Measurements from ENCODE around the gene SPCS3.
A peak's percentile ranks its signal among the peaks of the same experiment; 100 is the strongest.

Gene SPCS3

GRCh38 chr4:176360446-176360845 lies 40.7 kb downstream of the SPCS3 start:
- Histone ChIP-seq H3K4me1 (ENCODE audit: control insufficient read depth in 1 of 2, insufficient read depth in 2 of 2, low read length in 2 of 2) (no peaks in the 10 kb centered on the region), H3K27me3 (ENCODE audit: control insufficient read depth in 1 of 2, insufficient read depth in 2 of 2, low read length in 2 of 2) (no peaks in the 10 kb centered on the region), H3K9me3 (ENCODE audit: control insufficient read depth in 1 of 2, low read length in 2 of 2) (no peaks in the 10 kb centered on the region), H3K9ac (ENCODE audit: low read depth in 1 of 2, low read length in 2 of 2) (no peak overlapping the region), H3K27ac (ENCODE audit: low read depth, low read length) (no peak overlapping the region), H3K36me3 (ENCODE audit: control insufficient read depth in 1 of 2, insufficient read depth in 2 of 2, low read length in 2 of 2) (no peaks in the 10 kb centered on the region), H3K4me3 (ENCODE audit: low read depth in 1 of 2, low read length in 2 of 2) (no peak overlapping the region)

- Histone ChIP-seq H3K4me1 (ENCODE audit: control insufficient read depth in 1 of 2, insufficient read depth in 2 of 2, low read length in 2 of 2) (no peaks in the 10 kb centered on the region), H3K9me3 (ENCODE audit: control insufficient read depth in 1 of 2, low read length in 2 of 2) (peaks cover 0 to 2% of the 10 kb centered on the region in 2 donors)
Observed at GRCh38 chr4:176363072-176363471, 43.3 kb downstream of the SPCS3 start.

GRCh38 chr4:176367771-176368465 lies 48.2 kb downstream of the SPCS3 start:
- H3K36me3 ChIP-seq (ENCODE audit: control insufficient read depth in 1 of 2, insufficient read depth in 2 of 2, low read length in 2 of 2) = no peaks in the 10 kb centered on the region
- H3K27me3 ChIP-seq (ENCODE audit: control insufficient read depth in 1 of 2, insufficient read depth in 2 of 2, low read length in 2 of 2) = no peaks in the 10 kb centered on the region
- H3K4me3 ChIP-seq (ENCODE audit: low read depth in 1 of 2, low read length in 2 of 2) = no peak overlapping the region
- no peaks in the 10 kb centered on the region for H3K4me1 ChIP-seq (ENCODE audit: control insufficient read depth in 1 of 2, insufficient read depth in 2 of 2, low read length in 2 of 2)
- no peak overlapping the region for H3K9ac ChIP-seq (ENCODE audit: low read depth in 1 of 2, low read length in 2 of 2)
- no peak overlapping the region for H3K27ac ChIP-seq (ENCODE audit: low read depth, low read length)
- peaks cover 0 to 2% of the 10 kb centered on the region in 2 donors for H3K9me3 ChIP-seq (ENCODE audit: control insufficient read depth in 1 of 2, low read length in 2 of 2)

More at GRCh38 chr4:176363072-176363471, 43.3 kb downstream of the SPCS3 start:
- H3K4me3 ChIP-seq (ENCODE audit: low read depth in 1 of 2, low read length in 2 of 2) = no peak overlapping the region
- no peak overlapping the region for H3K9ac ChIP-seq (ENCODE audit: low read depth in 1 of 2, low read length in 2 of 2)
- H3K27me3 ChIP-seq (ENCODE audit: control insufficient read depth in 1 of 2, insufficient read depth in 2 of 2, low read length in 2 of 2) = no peaks in the 10 kb centered on the region
- no peak overlapping the region for H3K27ac ChIP-seq (ENCODE audit: low read depth, low read length)
- H3K36me3 ChIP-seq (ENCODE audit: control insufficient read depth in 1 of 2, insufficient read depth in 2 of 2, low read length in 2 of 2) = no peaks in the 10 kb centered on the region

- no peaks in the 10 kb centered on the region for H3K27me3 ChIP-seq (ENCODE audit: control insufficient read depth in 1 of 2, insufficient read depth in 2 of 2, low read length in 2 of 2)
- H3K4me3 ChIP-seq (ENCODE audit: low read depth in 1 of 2, low read length in 2 of 2) = no peak overlapping the region
- H3K9ac ChIP-seq (ENCODE audit: low read depth in 1 of 2, low read length in 2 of 2) = no peak overlapping the region
- H3K4me1 ChIP-seq (ENCODE audit: control insufficient read depth in 1 of 2, insufficient read depth in 2 of 2, low read length in 2 of 2) = no peaks in the 10 kb centered on the region
- no peak overlapping the region for H3K27ac ChIP-seq (ENCODE audit: low read depth, low read length)
- H3K36me3 ChIP-seq (ENCODE audit: control insufficient read depth in 1 of 2, insufficient read depth in 2 of 2, low read length in 2 of 2) = no peaks in the 10 kb centered on the region
- H3K9me3 ChIP-seq (ENCODE audit: control insufficient read depth in 1 of 2, low read length in 2 of 2) = no peaks in the 10 kb centered on the region
Observed at GRCh38 chr4:176376032-176376614, 56.4 kb downstream of the SPCS3 start.

GRCh38 chr4:176377780-176378179 lies 58.0 kb downstream of the SPCS3 start:
- H3K4me3 ChIP-seq (ENCODE audit: low read depth in 1 of 2, low read length in 2 of 2) = no peak overlapping the region
- H3K36me3 ChIP-seq (ENCODE audit: control insufficient read depth in 1 of 2, insufficient read depth in 2 of 2, low read length in 2 of 2) = no peaks in the 10 kb centered on the region
- H3K9ac ChIP-seq (ENCODE audit: low read depth in 1 of 2, low read length in 2 of 2) = no peak overlapping the region
- no peaks in the 10 kb centered on the region for H3K4me1 ChIP-seq (ENCODE audit: control insufficient read depth in 1 of 2, insufficient read depth in 2 of 2, low read length in 2 of 2)
- no peaks in the 10 kb centered on the region for H3K27me3 ChIP-seq (ENCODE audit: control insufficient read depth in 1 of 2, insufficient read depth in 2 of 2, low read length in 2 of 2)
- no peaks in the 10 kb centered on the region for H3K9me3 ChIP-seq (ENCODE audit: control insufficient read depth in 1 of 2, low read length in 2 of 2)
- H3K27ac ChIP-seq (ENCODE audit: low read depth, low read length) = no peak overlapping the region

- H3K36me3 ChIP-seq (ENCODE audit: control insufficient read depth in 1 of 2, insufficient read depth in 2 of 2, low read length in 2 of 2) = no peaks in the 10 kb centered on the region
- peak overlapping the region; percentile 38 to 55 for H3K4me3 ChIP-seq (ENCODE audit: low read depth in 1 of 2, low read length in 2 of 2)
- no peaks in the 10 kb centered on the region for H3K4me1 ChIP-seq (ENCODE audit: control insufficient read depth in 1 of 2, insufficient read depth in 2 of 2, low read length in 2 of 2)
- no peaks in the 10 kb centered on the region for H3K27me3 ChIP-seq (ENCODE audit: control insufficient read depth in 1 of 2, insufficient read depth in 2 of 2, low read length in 2 of 2)
- no peak overlapping the region for H3K9ac ChIP-seq (ENCODE audit: low read depth in 1 of 2, low read length in 2 of 2)
- no peaks in the 10 kb centered on the region for H3K9me3 ChIP-seq (ENCODE audit: control insufficient read depth in 1 of 2, low read length in 2 of 2)
- H3K27ac ChIP-seq (ENCODE audit: low read depth, low read length) = no peak overlapping the region
Observed at GRCh38 chr4:176380352-176381157, 60.8 kb downstream of the SPCS3 start.

Data from duodenal mucosa (tissue), 2 donors.